BE2C (cell line): Measurements from ENCODE around the gene RRM2.

Experiments used
- DNase-seq: peaks from one replicate; pipeline ENCODE4 v3.0.0-alpha.2; 2020
- H3K27me3 ChIP-seq: fragments of 250-450 bp; sonication (Bioruptor Pico); 2 replicates; pipeline ENCODE4 v1.5.1; 2020; ENCODE audit warnings: mild to moderate bottlenecking
- H3K36me3 ChIP-seq: fragments of 250-450 bp; sonication (Bioruptor Pico); 2 replicates; pipeline ENCODE4 v1.5.1; 2020; ENCODE audit warnings: mild to moderate bottlenecking
- H3K4me1 ChIP-seq: fragments of 250-450 bp; sonication (Bioruptor Pico); 2 replicates; pipeline ENCODE4 v1.5.1; 2020
- H3K4me3 ChIP-seq: 2 replicates; pipeline ENCODE4 v1.5.1; 2011; ENCODE audit warnings: low read depth, low read length
- H3K9me3 ChIP-seq: fragments of 250-450 bp; sonication (Bioruptor Pico); 2 replicates; pipeline ENCODE4 v1.5.1; 2020
- TF ChIP-seq, protein P1 (sequence below): IDR thresholded peaks from 2 replicates; pipeline ENCODE4 v1.5.1; 2012; ENCODE audit warnings: mild to moderate bottlenecking, low read depth, low read length

The RRM2 gene

DNA sequence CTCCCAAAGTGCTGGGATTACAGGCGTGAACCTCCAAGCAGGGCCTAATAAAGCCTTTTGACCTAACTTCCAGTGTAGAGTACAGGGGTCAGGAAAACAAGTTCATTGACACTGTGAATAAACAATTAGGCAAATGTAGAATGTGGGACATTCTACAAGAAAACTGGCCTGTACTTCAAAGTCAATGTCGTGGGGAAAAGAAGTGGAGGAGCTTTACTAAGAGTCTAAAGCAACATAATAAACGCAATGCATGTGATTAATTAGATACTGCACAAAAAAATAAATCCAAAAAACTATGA lies 3.6 kb upstream of the RRM2 start:
- Histone ChIP-seq H3K4me3 (no peak overlapping the region), H3K4me1 (no peaks in the 10 kb centered on the region; the same call in 1 of the 2 replicates), H3K27me3 (no peaks in the 10 kb centered on the region), H3K9me3 (no peaks in the 10 kb centered on the region), H3K36me3 (peaks cover 9% of the 10 kb centered on the region; the same call in 1 of the 2 replicates)
- TF ChIP-seq, protein P1, sequence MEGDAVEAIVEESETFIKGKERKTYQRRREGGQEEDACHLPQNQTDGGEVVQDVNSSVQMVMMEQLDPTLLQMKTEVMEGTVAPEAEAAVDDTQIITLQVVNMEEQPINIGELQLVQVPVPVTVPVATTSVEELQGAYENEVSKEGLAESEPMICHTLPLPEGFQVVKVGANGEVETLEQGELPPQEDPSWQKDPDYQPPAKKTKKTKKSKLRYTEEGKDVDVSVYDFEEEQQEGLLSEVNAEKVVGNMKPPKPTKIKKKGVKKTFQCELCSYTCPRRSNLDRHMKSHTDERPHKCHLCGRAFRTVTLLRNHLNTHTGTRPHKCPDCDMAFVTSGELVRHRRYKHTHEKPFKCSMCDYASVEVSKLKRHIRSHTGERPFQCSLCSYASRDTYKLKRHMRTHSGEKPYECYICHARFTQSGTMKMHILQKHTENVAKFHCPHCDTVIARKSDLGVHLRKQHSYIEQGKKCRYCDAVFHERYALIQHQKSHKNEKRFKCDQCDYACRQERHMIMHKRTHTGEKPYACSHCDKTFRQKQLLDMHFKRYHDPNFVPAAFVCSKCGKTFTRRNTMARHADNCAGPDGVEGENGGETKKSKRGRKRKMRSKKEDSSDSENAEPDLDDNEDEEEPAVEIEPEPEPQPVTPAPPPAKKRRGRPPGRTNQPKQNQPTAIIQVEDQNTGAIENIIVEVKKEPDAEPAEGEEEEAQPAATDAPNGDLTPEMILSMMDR = no peak
- DNase-seq = no peak

- no peaks in the 10 kb centered on the region for H3K27me3 ChIP-seq
- no peak for DNase-seq
- peaks cover 10% of the 10 kb centered on the region for H3K36me3 ChIP-seq
- H3K4me1 ChIP-seq = no peaks in the 10 kb centered on the region; the same call in 1 of the 2 replicates
- peak overlapping the region; percentile 88 for H3K4me3 ChIP-seq
- H3K9me3 ChIP-seq = no peaks in the 10 kb centered on the region
- TF ChIP-seq, protein P1 = no peak
Measured at GRCh38 chr2:10119601-10120157, 2.9 kb upstream of the RRM2 start.

DNA sequence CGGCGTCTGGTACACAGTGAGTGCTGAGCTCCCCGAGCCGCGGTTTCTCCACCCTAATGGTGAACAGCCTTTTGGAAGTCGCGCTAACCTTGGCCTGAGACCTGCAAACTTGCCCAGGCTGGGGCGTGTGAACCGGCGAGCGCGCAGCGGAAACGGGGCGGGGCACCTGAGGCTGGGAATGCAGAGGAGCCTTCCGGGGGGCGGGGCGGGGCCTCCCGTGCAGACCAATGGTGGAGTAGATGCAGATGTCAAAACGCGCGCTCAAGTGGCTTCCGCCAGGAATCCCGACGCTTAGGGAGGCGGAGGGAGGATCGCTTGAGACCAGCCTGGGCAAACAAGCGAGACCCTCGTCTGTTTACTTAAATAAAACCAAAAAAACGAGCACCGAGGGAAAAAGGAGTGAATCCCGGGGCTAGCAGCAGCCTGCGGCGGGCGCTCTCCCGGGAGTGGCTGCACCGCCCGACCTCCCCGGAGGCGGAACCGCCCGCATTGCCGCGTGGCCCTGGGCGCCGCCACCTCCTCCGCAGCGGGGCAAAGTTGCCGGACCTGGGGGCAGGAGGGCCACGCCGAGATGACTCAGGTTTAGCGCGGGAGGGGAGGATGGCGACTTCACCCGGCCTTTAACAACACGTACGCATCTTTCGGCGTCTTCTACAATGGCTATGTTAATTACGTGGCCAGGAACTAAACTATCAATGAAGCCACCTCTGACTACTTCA lies 2.2 kb upstream of the RRM2 start:
- TF ChIP-seq, protein P1 = no peak
- peak; percentile 99 for DNase-seq
- Histone ChIP-seq H3K27me3 (no peaks in the 10 kb centered on the region), H3K36me3 (peaks cover 16% of the 10 kb centered on the region), H3K4me3 (peak overlapping the region; percentile 88), H3K4me1 (no peaks in the 10 kb centered on the region; the same call in 1 of the 2 replicates), H3K9me3 (no peaks in the 10 kb centered on the region)

GRCh38 chr2:10120877-10121574 lies 1.5 kb upstream of the RRM2 start:
- TF ChIP-seq, protein P1 = no peak
- H3K27me3 ChIP-seq = no peaks in the 10 kb centered on the region
- no peaks in the 10 kb centered on the region for H3K9me3 ChIP-seq
- no peak for DNase-seq
- peaks cover 21% of the 10 kb centered on the region for H3K36me3 ChIP-seq
- H3K4me3 ChIP-seq = peak overlapping the region; percentile 88
- H3K4me1 ChIP-seq = no peaks in the 10 kb centered on the region

DNA sequence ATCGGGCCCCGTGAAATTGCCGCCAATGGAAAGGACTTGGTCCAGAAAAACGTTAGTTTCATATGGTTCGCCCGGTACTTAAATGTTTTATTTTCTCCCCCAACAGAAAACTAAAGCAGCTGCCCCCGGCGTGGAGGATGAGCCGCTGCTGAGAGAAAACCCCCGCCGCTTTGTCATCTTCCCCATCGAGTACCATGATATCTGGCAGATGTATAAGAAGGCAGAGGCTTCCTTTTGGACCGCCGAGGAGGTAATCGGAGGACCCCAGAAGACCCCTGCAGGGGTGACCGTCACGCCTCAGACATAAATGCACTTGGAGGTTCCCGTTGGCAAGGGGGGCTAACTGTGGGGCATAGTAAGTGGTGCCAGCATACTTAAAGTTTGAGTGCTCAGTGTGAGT lies 742 bp downstream of the RRM2 start:
- H3K4me3 ChIP-seq = peak overlapping the region; percentile 88
- H3K4me1 ChIP-seq = no peaks in the 10 kb centered on the region; the same call in 1 of the 2 replicates
- no peaks in the 10 kb centered on the region for H3K27me3 ChIP-seq
- H3K36me3 ChIP-seq = peaks cover 43% of the 10 kb centered on the region
- DNase-seq = no peak
- H3K9me3 ChIP-seq = no peaks in the 10 kb centered on the region
- TF ChIP-seq, protein P1 = no peak
